K562 (cell line): ENCODE data around the gene CLIC1. TPM values are rescaled to one million over a fixed set of nuclear protein-coding genes. Genes with fewer than 3 reads are reported as not detected.

Experiments used
- ASH1L ChIP-seq: fragments of 450-650 bp; IDR thresholded peaks from 2 replicates; pipeline ENCODE4 v1.6.1; 2018; ENCODE audit warnings: borderline replicate concordance, mild to moderate bottlenecking, low read depth; ENCODE audit not compliant: partially characterized antibody
- DACH1 ChIP-seq: fragments of 450-650 bp; IDR thresholded peaks from 2 replicates; pipeline ENCODE4 v1.6.1; 2018; ENCODE audit not compliant: partially characterized antibody
- FOXJ3 ChIP-seq: sonication (generic); formaldehyde crosslinking; IDR thresholded peaks from 2 replicates; pipeline ENCODE4 v1.4.0; 2020; ENCODE audit warnings: mild to moderate bottlenecking, missing genetic modification reagents
- HNRNPUL1 ChIP-seq: fragments of 200-400 bp; formaldehyde crosslinking; IDR thresholded peaks from 2 replicates; pipeline ENCODE4 v1.6.1; 2017; ENCODE audit warnings: low read length
- ILK ChIP-seq: fragments of 450-650 bp; IDR thresholded peaks from 2 replicates; pipeline ENCODE4 v1.6.1; 2016; ENCODE audit warnings: missing genetic modification characterization, low read depth, mild to moderate bottlenecking, missing compliant biosample characterization, moderate library complexity, borderline replicate concordance
- KLF16 ChIP-seq: IDR thresholded peaks from 2 replicates; pipeline ENCODE4 v1.6.1; 2016; ENCODE audit warnings: antibody characterized with exemption
- MYNN ChIP-seq, 2 experiments: sonication (generic); formaldehyde crosslinking in 1 of 2; IDR thresholded peaks; 2 replicates each; pipeline versions ENCODE4 v1.5.0 to v1.6.1; 2016 to 2020; ENCODE audit warnings: antibody characterized with exemption in 1 of 2, missing genetic modification reagents in 1 of 2
- PML ChIP-seq: IDR thresholded peaks from 2 replicates; pipeline ENCODE4 v1.6.1; 2012; ENCODE audit warnings: low read length, inconsistent platforms
- POLR2A ChIP-seq: fragments of 450-650 bp; conservative IDR thresholded peaks from 2 replicates; pipeline ENCODE4 v1.6.1; 2016
- POLR2G ChIP-seq: fragments of 200-400 bp; formaldehyde crosslinking; IDR thresholded peaks from 2 replicates; pipeline ENCODE4 v1.6.1; 2017; ENCODE audit warnings: low read depth, mild to moderate bottlenecking, antibody characterized with exemption, low read length, moderate library complexity
- RBFOX2 ChIP-seq: fragments of 200-400 bp; formaldehyde crosslinking; IDR thresholded peaks from 2 replicates; pipeline ENCODE4 v1.6.1; 2017; ENCODE audit warnings: low read depth, mild to moderate bottlenecking, low read length, moderate library complexity
- TBL1XR1 ChIP-seq, 2 experiments: IDR thresholded peaks; 2 replicates each; pipeline ENCODE4 v1.6.1; 2012; ENCODE audit warnings: improper control_type of control experiment in 2 of 2, low read length in 2 of 2, mild to moderate bottlenecking in 1 of 2
- THAP12 ChIP-seq: fragments of 250-450 bp; sonication (Bioruptor Pico); IDR thresholded peaks from 2 replicates; pipeline ENCODE4 v1.9.0; 2021; ENCODE audit warnings: mild to moderate bottlenecking, inconsistent platforms
- ZBTB40 ChIP-seq, 2 experiments: fragments of 450-650 bp in 1 of 2; sonication (generic) in 1 of 2; formaldehyde crosslinking in 1 of 2; IDR thresholded peaks; 2 replicates each; pipeline versions ENCODE4 v1.7.1 to v1.9.0; 2016 to 2022; ENCODE audit warnings: inconsistent platforms in 1 of 2, mild to moderate bottlenecking in 1 of 2, missing genetic modification reagents in 1 of 2
- ZNF143 ChIP-seq: sonication (generic); formaldehyde crosslinking; IDR thresholded peaks from 2 replicates; pipeline ENCODE4 v1.9.0; 2022; ENCODE audit warnings: mild to moderate bottlenecking, missing genetic modification reagents
- ZNF431 ChIP-seq: sonication (generic); formaldehyde crosslinking; IDR thresholded peaks from 2 replicates; pipeline ENCODE4 v1.8.0; 2022; ENCODE audit warnings: mild to moderate bottlenecking, missing genetic modification reagents
- ZNF586 ChIP-seq: fragments of 450-650 bp; formaldehyde crosslinking; conservative IDR thresholded peaks from 2 replicates; pipeline ENCODE4 v1.4.0; 2020; ENCODE audit warnings: mild to moderate bottlenecking, moderate library complexity
- polyA plus RNA-seq, 8 experiments: library from polyadenylated mRNA; depleted of rRNA in 4 of 8; stranded (reverse) in 5 of 8; unstranded in 3 of 8; fragments of >200 nt; fragmentation: Nextera tagmentation in 2 of 8; fragmentation: Illumina TruSeq in 1 of 8; extraction: Ambion mirVana in 2 of 8; extraction: Trizol in 1 of 8; gene quantifications; 2 replicates each; pipeline versions ENCODE4 v1.2.1 to v1.2.3, GENCODE V29; 2011 to 2014; ENCODE audit warnings: inconsistent platforms in 1 of 8, missing spikeins in 1 of 8
- total RNA-seq, 7 experiments: library from RNA; depleted of rRNA in 6 of 7; stranded (reverse); fragments of >200 nt in 6 of 7; fragmentation: Illumina TruSeq in 2 of 7; extraction: Trizol in 2 of 7; gene quantifications; 2 replicates each; pipeline versions ENCODE4 v1.2.1 to v1.2.3, GENCODE V29; 2011 to 2021; ENCODE audit warnings: low replicate concordance in 1 of 7

The CLIC1 gene
- total and polyA plus RNA-seq, 9 of the 15 experiments (the other 6 are each of a cell fraction or from before 2014, with no cell fraction given) = 1,267 to 2,419 (median 1,808) TPM

- 0 out of 2 replicates have a peak, but pooled peaks have one; percentile 29 for TF ChIP-seq MYNN (IDR thresholded peaks at IDR 0.05)
- TF ChIP-seq MYNN (CRISPR knock-in tag; IDR thresholded peaks at IDR 0.05) = no peak
- TF ChIP-seq HNRNPUL1 = no peak
- TF ChIP-seq ZNF431 (CRISPR knock-in tag) = peak; percentile 54; the same call in 1 of the 2 replicates
- no peak for TF ChIP-seq ZNF586 (CRISPR knock-in tag)
- TF ChIP-seq FOXJ3 (CRISPR knock-in tag) = no peak
- TF ChIP-seq DACH1 = no peak
- TF ChIP-seq TBL1XR1 (IDR thresholded peaks at IDR 0.05; ENCODE audit: low read length in 2 of 2) = no peak
- TF ChIP-seq RBFOX2 = peak; percentile 75
- 0 out of 2 replicates have a peak, but pooled peaks have one; percentile 36 for TF ChIP-seq THAP12 (CRISPR knock-in tag)
- TF ChIP-seq POLR2A = peak; percentile 46
- no peak for TF ChIP-seq ILK (tag)
- no peak for TF ChIP-seq ZNF143 (CRISPR knock-in tag)
- no peak for TF ChIP-seq ASH1L
- no peak for TF ChIP-seq KLF16
- TF ChIP-seq POLR2G = peak; percentile 73
- TF ChIP-seq PML = 0 out of 2 replicates have a peak, but pooled peaks have one; percentile 5
- no peak for TF ChIP-seq ZBTB40 (IDR thresholded peaks at IDR 0.05)
- 0 out of 2 replicates have a peak, but pooled peaks have one; percentile 1 for TF ChIP-seq ZBTB40 (CRISPR knock-in tag; IDR thresholded peaks at IDR 0.05)
These were observed 46.0 kb upstream of the CLIC1 start (continued) for GRCh38 chr6:31782126-31782855.
